ENCODE measurements around the gene CCDC38. TPM values are rescaled to one million over a fixed set of nuclear protein-coding genes. Genes with fewer than 3 reads are reported as not detected.

CCDC38 gene
- total and polyA plus RNA-seq, 3 donors from 2014 or later = 7.7 to 31.8 (median 25.8) TPM

DNA sequence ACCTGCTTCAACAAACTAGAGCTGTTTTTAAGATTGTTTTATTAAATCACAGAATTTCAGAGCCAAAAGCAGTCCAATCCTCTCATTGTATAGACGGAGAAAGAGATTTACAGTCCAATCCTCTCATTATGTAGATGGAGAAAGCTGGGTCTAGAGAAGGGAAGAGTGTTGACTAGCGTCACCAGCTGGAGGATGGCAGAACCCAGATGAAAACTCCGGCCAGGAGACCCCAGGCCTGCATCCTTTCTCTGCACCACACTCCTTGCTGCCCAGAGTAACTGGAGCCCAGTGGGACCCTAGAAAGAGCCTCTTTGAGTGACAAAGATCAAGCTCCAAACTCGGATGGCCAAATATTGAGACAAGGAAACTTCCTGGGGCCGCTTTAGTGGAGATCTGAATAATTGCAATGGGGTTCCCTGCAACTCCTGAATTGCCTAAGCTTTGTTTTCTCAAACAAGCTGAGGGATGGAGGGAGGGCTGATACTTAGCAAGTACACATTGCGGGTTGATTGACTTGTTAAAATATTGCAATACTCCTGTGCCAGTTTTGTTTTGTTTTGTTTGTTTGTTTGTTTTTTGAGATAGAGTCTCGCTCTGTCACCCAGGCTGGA is 13.2 kb upstream of the CCDC38 start:
- no peaks in the 10 kb centered on the region for H3K36me3 ChIP-seq (ENCODE audit: low read depth, missing control alignments)
- WGBS, 2 donors = 87% methylated on average over 7 of the region's 7 CpGs
- no peaks in the 10 kb centered on the region for H3K27me3 ChIP-seq
- intact Hi-C loops (cut with DNase I; ENCODE audit: low total_unique reads) = no loop called here
- H3K4me1 ChIP-seq = no peaks in the 10 kb centered on the region
- no peak for TF ChIP-seq POLR2A (IDR thresholded peaks at IDR 0.05)
- TF ChIP-seq, protein P1, sequence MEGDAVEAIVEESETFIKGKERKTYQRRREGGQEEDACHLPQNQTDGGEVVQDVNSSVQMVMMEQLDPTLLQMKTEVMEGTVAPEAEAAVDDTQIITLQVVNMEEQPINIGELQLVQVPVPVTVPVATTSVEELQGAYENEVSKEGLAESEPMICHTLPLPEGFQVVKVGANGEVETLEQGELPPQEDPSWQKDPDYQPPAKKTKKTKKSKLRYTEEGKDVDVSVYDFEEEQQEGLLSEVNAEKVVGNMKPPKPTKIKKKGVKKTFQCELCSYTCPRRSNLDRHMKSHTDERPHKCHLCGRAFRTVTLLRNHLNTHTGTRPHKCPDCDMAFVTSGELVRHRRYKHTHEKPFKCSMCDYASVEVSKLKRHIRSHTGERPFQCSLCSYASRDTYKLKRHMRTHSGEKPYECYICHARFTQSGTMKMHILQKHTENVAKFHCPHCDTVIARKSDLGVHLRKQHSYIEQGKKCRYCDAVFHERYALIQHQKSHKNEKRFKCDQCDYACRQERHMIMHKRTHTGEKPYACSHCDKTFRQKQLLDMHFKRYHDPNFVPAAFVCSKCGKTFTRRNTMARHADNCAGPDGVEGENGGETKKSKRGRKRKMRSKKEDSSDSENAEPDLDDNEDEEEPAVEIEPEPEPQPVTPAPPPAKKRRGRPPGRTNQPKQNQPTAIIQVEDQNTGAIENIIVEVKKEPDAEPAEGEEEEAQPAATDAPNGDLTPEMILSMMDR (IDR thresholded peaks at IDR 0.05) = no peak
- H3K9me3 ChIP-seq = no peaks in the 10 kb centered on the region
- no peak for DNase-seq
- H3K27ac ChIP-seq = no peak overlapping the region
- no peak overlapping the region for H3K4me3 ChIP-seq

DNA sequence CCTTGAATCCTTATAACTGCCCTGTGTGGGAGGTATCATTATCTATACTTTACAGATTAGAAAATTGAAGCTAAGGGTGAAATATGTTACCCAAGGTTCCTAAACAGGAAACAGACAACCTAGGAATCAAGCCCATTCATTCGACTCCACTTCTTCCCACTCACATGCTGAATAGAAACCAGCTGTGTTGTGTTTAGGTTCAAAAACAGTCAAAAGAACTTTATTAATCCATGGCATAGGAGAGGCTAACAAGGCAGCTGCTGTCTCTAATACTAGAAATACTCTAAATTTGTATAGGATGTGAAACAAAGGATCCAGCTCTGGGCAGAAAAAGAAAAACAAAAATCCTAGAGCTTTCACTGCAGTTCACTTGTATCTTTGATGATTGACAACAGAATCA is 10.6 kb upstream of the CCDC38 start:
- Histone ChIP-seq H3K4me1 (no peaks in the 10 kb centered on the region), H3K27me3 (no peaks in the 10 kb centered on the region), H3K36me3 (ENCODE audit: low read depth, missing control alignments) (no peaks in the 10 kb centered on the region), H3K27ac (no peak overlapping the region), H3K4me3 (no peak overlapping the region), H3K9me3 (no peaks in the 10 kb centered on the region)
- 26 to 29% methylated on average over 1 of the region's 1 CpG for WGBS, 2 donors
- intact Hi-C loops (cut with DNase I; ENCODE audit: low total_unique reads) = no loop called here
- TF ChIP-seq POLR2A (IDR thresholded peaks at IDR 0.05) = no peak
- TF ChIP-seq, protein P1 (IDR thresholded peaks at IDR 0.05) = no peak
- DNase-seq = no peak

DNA sequence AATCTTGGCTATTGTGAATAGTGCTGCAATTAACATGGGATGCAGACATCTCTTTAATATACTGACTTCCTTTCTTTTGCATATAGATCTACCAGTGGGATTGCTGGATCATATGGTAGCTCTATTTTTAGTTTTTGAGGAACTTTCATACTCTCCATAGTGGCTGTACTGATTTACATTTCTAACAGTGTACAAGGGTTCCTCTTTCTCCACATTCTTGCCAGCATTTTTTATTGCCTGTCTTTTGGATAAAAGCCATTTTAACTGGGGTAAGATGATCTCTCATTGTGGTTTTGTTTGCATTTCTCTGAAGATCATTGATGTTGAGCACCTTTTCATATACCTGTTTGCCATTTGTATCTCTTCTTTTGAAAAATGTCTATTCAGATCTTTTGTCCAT is 9.1 kb upstream of the CCDC38 start:
- H3K4me3 ChIP-seq = no peak overlapping the region
- no peaks in the 10 kb centered on the region for H3K27me3 ChIP-seq
- no peaks in the 10 kb centered on the region for H3K36me3 ChIP-seq (ENCODE audit: low read depth, missing control alignments)
- H3K27ac ChIP-seq = no peak overlapping the region
- intact Hi-C loops (cut with DNase I; ENCODE audit: low total_unique reads) = no loop called here
- H3K4me1 ChIP-seq = no peaks in the 10 kb centered on the region
- no peak for DNase-seq
- H3K9me3 ChIP-seq = no peaks in the 10 kb centered on the region
- TF ChIP-seq, protein P1 (IDR thresholded peaks at IDR 0.05) = no peak
- TF ChIP-seq POLR2A (IDR thresholded peaks at IDR 0.05) = no peak

DNA sequence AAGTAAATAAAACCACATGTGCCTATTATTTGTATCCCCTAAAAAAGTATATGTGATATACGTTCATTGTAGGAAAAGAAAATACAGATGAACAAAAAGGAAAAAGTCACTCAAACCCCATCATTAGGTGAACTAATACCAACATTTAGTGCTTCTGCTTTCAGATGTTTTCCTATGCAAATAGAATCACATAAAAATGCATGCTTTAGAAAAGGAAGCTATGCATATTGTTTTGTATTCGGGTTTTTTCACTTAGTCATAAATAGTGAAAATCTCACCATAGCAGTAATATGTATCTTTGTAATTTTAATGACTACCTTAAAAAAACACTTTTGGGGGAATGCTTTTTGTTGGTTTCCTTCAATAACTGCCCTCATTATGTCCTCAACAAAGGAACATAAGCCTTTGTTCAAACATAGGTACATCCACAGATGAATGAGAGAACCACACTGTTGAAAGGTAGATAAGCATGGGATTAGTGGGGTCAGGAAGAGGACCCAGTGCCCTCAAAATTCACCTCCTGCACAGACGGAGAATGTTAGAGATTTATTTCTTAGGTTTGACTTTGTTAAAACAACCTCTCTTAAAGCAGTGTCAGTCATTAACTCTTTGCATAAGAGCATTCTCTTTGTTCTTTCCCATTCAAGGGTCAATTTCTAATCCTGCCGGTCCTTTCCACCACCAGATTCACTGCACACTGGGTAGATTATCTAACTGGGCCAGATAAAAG is 7.2 kb upstream of the CCDC38 start:
- Histone ChIP-seq H3K36me3 (ENCODE audit: low read depth, missing control alignments) (no peaks in the 10 kb centered on the region), H3K9me3 (no peaks in the 10 kb centered on the region), H3K4me1 (no peaks in the 10 kb centered on the region), H3K4me3 (no peak overlapping the region), H3K27me3 (no peaks in the 10 kb centered on the region), H3K27ac (no peak overlapping the region)
- DNase-seq = no peak
- 56 to 60% methylated on average over 4 of the region's 4 CpGs for WGBS, 2 donors
- intact Hi-C loops (cut with DNase I; ENCODE audit: low total_unique reads) = no loop called here
- no peak for TF ChIP-seq POLR2A (IDR thresholded peaks at IDR 0.05)
- TF ChIP-seq, protein P1 (IDR thresholded peaks at IDR 0.05) = no peak
